ENCODE results near the gene GANAB.

GRCh38 chr11:62603776-62604299 is 42.6 kb downstream of the GANAB start:
- TF ChIP-seq EZH2phosphoT487 (IDR thresholded peaks at IDR 0.05; ENCODE audit: borderline replicate concordance, low read length) (no peak), EZH2 (IDR thresholded peaks at IDR 0.05; ENCODE audit: low read length, unreplicated experiment) (no peak)
- TF ChIP-seq, protein P1, sequence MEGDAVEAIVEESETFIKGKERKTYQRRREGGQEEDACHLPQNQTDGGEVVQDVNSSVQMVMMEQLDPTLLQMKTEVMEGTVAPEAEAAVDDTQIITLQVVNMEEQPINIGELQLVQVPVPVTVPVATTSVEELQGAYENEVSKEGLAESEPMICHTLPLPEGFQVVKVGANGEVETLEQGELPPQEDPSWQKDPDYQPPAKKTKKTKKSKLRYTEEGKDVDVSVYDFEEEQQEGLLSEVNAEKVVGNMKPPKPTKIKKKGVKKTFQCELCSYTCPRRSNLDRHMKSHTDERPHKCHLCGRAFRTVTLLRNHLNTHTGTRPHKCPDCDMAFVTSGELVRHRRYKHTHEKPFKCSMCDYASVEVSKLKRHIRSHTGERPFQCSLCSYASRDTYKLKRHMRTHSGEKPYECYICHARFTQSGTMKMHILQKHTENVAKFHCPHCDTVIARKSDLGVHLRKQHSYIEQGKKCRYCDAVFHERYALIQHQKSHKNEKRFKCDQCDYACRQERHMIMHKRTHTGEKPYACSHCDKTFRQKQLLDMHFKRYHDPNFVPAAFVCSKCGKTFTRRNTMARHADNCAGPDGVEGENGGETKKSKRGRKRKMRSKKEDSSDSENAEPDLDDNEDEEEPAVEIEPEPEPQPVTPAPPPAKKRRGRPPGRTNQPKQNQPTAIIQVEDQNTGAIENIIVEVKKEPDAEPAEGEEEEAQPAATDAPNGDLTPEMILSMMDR (conservative IDR thresholded peaks at IDR 0.05; ENCODE audit: low read depth, low read length) = no peak

Data from PC-3 (cell line).